Endothelial cell of umbilical vein (primary cell): Measurements from ENCODE around the gene LARGE1. TPM values are rescaled to one million over a fixed set of nuclear protein-coding genes. Genes with fewer than 3 reads are reported as not detected.

ENCODE experiments used
- BruUV-seq: library from RNA; stranded (reverse); fragments of 400-500 nt; replicated peaks from 2 replicates; lab custom pipeline; 2021; lab: Mats Ljungman, UMichigan
- CTCF ChIA-PET: fragments of 300-600, 350-600 bp; sonication (Branson Sonifier 250); formaldehyde crosslinking; loops from one replicate; lab custom pipeline; 2021; ENCODE audit warnings: antibody characterized with exemption, inconsistent platforms; lab: Charles Lee
- POLR2A ChIA-PET: fragments of 300-600, 350-600 bp; sonication (Branson Sonifier 250); formaldehyde crosslinking; loops from one replicate; lab custom pipeline; 2021; ENCODE audit warnings: antibody characterized with exemption, inconsistent platforms; lab: Charles Lee
- DNase-seq: peaks from one replicate; pipeline ENCODE4 v3.0.0-alpha.2; 2011; ENCODE audit warnings: low read depth, low spot score
- FAIRE-seq: peaks from 2 replicates; lab custom pipeline; 2011; peaks lifted over from hg19 to GRCh38; lab: Jason Lieb, UNC
- H2AFZ ChIP-seq: 2 replicates; pipeline ENCODE4 v1.6.0; 2012; ENCODE audit warnings: low read depth, low read length, control low read depth, inconsistent platforms
- H3K27ac ChIP-seq: 2 replicates; pipeline ENCODE4 v1.5.1; 2011; ENCODE audit warnings: low read depth, mild to moderate bottlenecking, control low read depth, low read length, moderate library complexity; ENCODE audit not compliant: insufficient read depth
- H3K27me3 ChIP-seq, 2 experiments: 2 replicates each; pipeline versions ENCODE4 v1.6.0 to v1.6.1; 2011; ENCODE audit warnings: low read length in 2 of 2, mixed read lengths in 1 of 2; ENCODE audit not compliant: control insufficient read depth in 2 of 2, insufficient read depth in 2 of 2
- H3K36me3 ChIP-seq, 2 experiments: 2 replicates in 1 of 2; 3 replicates in 1 of 2; pipeline ENCODE4 v1.5.1; 2011; ENCODE audit warnings: low read length in 2 of 2, mild to moderate bottlenecking in 1 of 2, moderate library complexity in 1 of 2; ENCODE audit not compliant: control insufficient read depth in 2 of 2, insufficient read depth in 2 of 2; ENCODE audit errors: extremely low read depth in 1 of 2
- H3K4me1 ChIP-seq: 3 replicates; pipeline ENCODE4 v1.5.1; 2011; ENCODE audit warnings: mild to moderate bottlenecking, low read length; ENCODE audit not compliant: control insufficient read depth, insufficient read depth; ENCODE audit errors: extremely low read depth
- H3K4me2 ChIP-seq: 2 replicates; pipeline ENCODE4 v1.6.1; 2011; ENCODE audit warnings: low read length, control low read depth, mixed read lengths; ENCODE audit not compliant: insufficient read depth
- H3K4me3 ChIP-seq, 3 experiments: fragments of 200-600 bp in 1 of 3; sonication (generic), shearing (Covaris generic) in 1 of 3; replicated peaks in 1 of 3; 2 replicates each; pipeline ENCODE4 v1.5.1; 2011 to 2016; ENCODE audit warnings: control low read depth in 3 of 3, low read length in 3 of 3, mild to moderate bottlenecking in 2 of 3, inconsistent platforms in 1 of 3, low read depth in 1 of 3, moderate library complexity in 1 of 3; ENCODE audit not compliant: insufficient read depth in 1 of 3
- H3K79me2 ChIP-seq: 2 replicates; pipeline ENCODE4 v1.6.0; 2012; ENCODE audit warnings: low read length, inconsistent platforms; ENCODE audit not compliant: control insufficient read depth, insufficient read depth
- H3K9ac ChIP-seq: replicated peaks from 2 replicates; pipeline ENCODE3; 2011; ENCODE audit warnings: low read length, control low read depth; ENCODE audit not compliant: insufficient read depth; ENCODE audit errors: extremely low read depth
- H3K9me1 ChIP-seq: replicated peaks from 3 replicates; pipeline ENCODE4 v1.6.0; 2011; ENCODE audit warnings: mild to moderate bottlenecking, low read length; ENCODE audit not compliant: control insufficient read depth, insufficient read depth; ENCODE audit errors: extremely low read depth
- H3K9me3 ChIP-seq: replicated peaks from 2 replicates; pipeline ENCODE4 v1.5.1; 2012; ENCODE audit warnings: low read length, inconsistent platforms; ENCODE audit not compliant: control insufficient read depth, insufficient read depth
- H4K20me1 ChIP-seq: replicated peaks from 2 replicates; pipeline ENCODE3; 2011; ENCODE audit warnings: mild to moderate bottlenecking, low read length; ENCODE audit not compliant: control insufficient read depth, insufficient read depth; ENCODE audit errors: extremely low read depth
- EZH2 ChIP-seq: IDR thresholded peaks from 2 replicates; pipeline ENCODE4 v1.6.1; 2012; ENCODE audit warnings: borderline replicate concordance, low read depth, mild to moderate bottlenecking, moderate library complexity, low read length, inconsistent platforms; ENCODE audit not compliant: severe bottlenecking
- FOS ChIP-seq: IDR thresholded peaks from 2 replicates; pipeline ENCODE4 v1.6.1; 2011; ENCODE audit warnings: mild to moderate bottlenecking, low read length, moderate library complexity, borderline replicate concordance; ENCODE audit not compliant: insufficient read depth
- GATA2 ChIP-seq: IDR thresholded peaks from 2 replicates; pipeline ENCODE4 v1.7.0; 2011; ENCODE audit warnings: low read depth, mild to moderate bottlenecking, moderate library complexity, mixed read lengths, low read length; ENCODE audit not compliant: insufficient read length, insufficient read depth
- JUN ChIP-seq: IDR thresholded peaks from 2 replicates; pipeline ENCODE4 v1.6.1; 2011; ENCODE audit warnings: borderline replicate concordance, low read depth; ENCODE audit not compliant: insufficient read length, insufficient read depth
- MYC ChIP-seq: IDR thresholded peaks from one replicate; pipeline ENCODE4 v1.6.1; 2011; ENCODE audit warnings: mild to moderate bottlenecking, low read depth, low read length
- POLR2A ChIP-seq: IDR thresholded peaks from 2 replicates; pipeline ENCODE4 v1.6.1; 2012; ENCODE audit warnings: low read depth, mild to moderate bottlenecking, control low read depth, low read length
- POLR2AphosphoS5 ChIP-seq: IDR thresholded peaks from 2 replicates; pipeline ENCODE4 v1.6.1; 2012; ENCODE audit warnings: low read depth, mild to moderate bottlenecking, control low read depth, low read length, moderate library complexity; ENCODE audit not compliant: insufficient read depth
- dilution Hi-C: fragments of 300-500 bp; cut with MboI; formaldehyde crosslinking; loops from one replicate; pipeline ENCODE4 v1.15.0; 2019; ENCODE audit warnings: low sequenced_read_pairs; ENCODE audit not compliant: extremely low pct_ligation_motif_present
- intact Hi-C: fragments of 100-400 bp; cut with micrococcal nuclease; formaldehyde crosslinking; loops from one replicate; pipeline ENCODE4 v1.10.0; 2022
- polyA plus RNA-seq, 4 experiments: library from polyadenylated mRNA; depleted of rRNA in 3 of 4; stranded (reverse) in 3 of 4; unstranded in 1 of 4; fragments of >200 nt; gene quantifications; 2 replicates each; pipeline versions ENCODE4 v1.2.1 to v1.2.3, GENCODE V29; 2011 to 2012; ENCODE audit warnings: missing spikeins in 1 of 4
- total RNA-seq: library from RNA; stranded (reverse); gene quantifications from 2 replicates; pipeline ENCODE4 v1.2.3, GENCODE V29; 2021
- TF ChIP-seq, protein P1 (sequence below): IDR thresholded peaks from 2 replicates; pipeline ENCODE4 v1.6.1; 2011; ENCODE audit not compliant: insufficient read depth, insufficient read length
- TF ChIP-seq, protein P2 (sequence below), 2 donors: IDR thresholded peaks; 1 replicate in 1 of 2; 2 replicates in 1 of 2; pipeline ENCODE4 v1.5.1; 2011; ENCODE audit warnings: low read length in 2 of 2, mild to moderate bottlenecking in 2 of 2, moderate library complexity in 2 of 2, control low read depth in 1 of 2, inconsistent platforms in 1 of 2, low read depth in 1 of 2; ENCODE audit not compliant: insufficient read depth in 1 of 2; ENCODE audit errors: extremely low read depth in 1 of 2

Gene LARGE1
- total and polyA plus RNA-seq, 2 donors (not counting 3 experiments of a cell fraction or from before 2014, with no cell fraction given), result 0.95 to 4.4 TPM

- no peak overlapping the region for H3K4me3 ChIP-seq
- FAIRE-seq (no peak), DNase-seq (no peak)
- H3K9ac ChIP-seq, result no peak overlapping the region
- H3K4me1 ChIP-seq, result no peaks in the 10 kb centered on the region
- H3K27ac ChIP-seq, result no peak overlapping the region
- peaks cover 4% of the 10 kb centered on the region for H3K9me3 ChIP-seq
- H3K79me2 ChIP-seq, result no peaks in the 10 kb centered on the region
- CTCF ChIA-PET, result no interaction called here
- H3K9me1 ChIP-seq, result no peaks in the 10 kb centered on the region
- H3K27me3 ChIP-seq, result no peaks in the 10 kb centered on the region
- H3K4me2 ChIP-seq, result no peak overlapping the region
- no peaks in the 10 kb centered on the region for H4K20me1 ChIP-seq
- TF ChIP-seq POLR2A, result no peak
- H2AFZ ChIP-seq, result no peak overlapping the region
- BruUV-seq, result no TSS peak
- dilution Hi-C loops (no loop called here), intact Hi-C loops (no loop called here)
- POLR2A ChIA-PET, result no interaction called here
- H3K36me3 ChIP-seq, result no peaks in the 10 kb centered on the region
Measured at GRCh38 chr22:33584152-33584551, 336.1 kb downstream of the LARGE1 start.

DNA sequence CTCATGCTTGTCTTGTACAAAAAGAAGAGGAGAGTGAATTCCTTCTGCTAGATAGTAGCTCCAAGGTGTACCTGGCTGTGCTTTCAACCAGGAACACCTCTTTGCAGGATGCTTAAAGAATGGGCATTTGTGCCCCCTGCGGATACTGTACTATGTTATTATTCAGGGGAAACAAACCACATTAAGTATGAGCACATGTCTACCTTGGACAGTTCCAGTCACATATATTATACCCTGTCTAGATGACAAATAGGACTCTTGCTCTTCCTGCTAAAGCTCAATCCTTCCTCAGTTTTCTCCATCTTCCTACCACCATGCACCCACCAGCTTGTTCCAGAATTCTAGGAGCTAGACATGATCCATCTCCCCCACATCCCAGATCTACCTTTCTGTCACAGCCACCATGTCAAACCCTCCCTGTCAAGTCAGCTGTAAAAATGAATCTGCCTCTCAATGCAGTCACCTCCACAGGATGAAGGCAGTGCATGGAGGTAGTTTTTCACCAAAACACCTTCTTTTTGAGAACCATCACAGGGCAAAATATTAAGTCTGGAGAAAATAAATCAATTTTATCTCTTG lies 337.4 kb downstream of the LARGE1 start:
- no peaks in the 10 kb centered on the region for H3K79me2 ChIP-seq
- no TSS peak for BruUV-seq
- intact Hi-C loops (no loop called here), dilution Hi-C loops (no loop called here)
- FAIRE-seq (no peak), DNase-seq (no peak)
- H3K36me3 ChIP-seq, result no peaks in the 10 kb centered on the region
- no peaks in the 10 kb centered on the region for H3K9me1 ChIP-seq
- H3K27ac ChIP-seq, result no peak overlapping the region
- H3K4me2 ChIP-seq, result no peak overlapping the region
- no peak overlapping the region for H3K4me3 ChIP-seq
- TF ChIP-seq, protein P1, sequence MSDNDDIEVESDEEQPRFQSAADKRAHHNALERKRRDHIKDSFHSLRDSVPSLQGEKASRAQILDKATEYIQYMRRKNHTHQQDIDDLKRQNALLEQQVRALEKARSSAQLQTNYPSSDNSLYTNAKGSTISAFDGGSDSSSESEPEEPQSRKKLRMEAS, result no peak
- TF ChIP-seq GATA2 (no peak), MYC (no peak), EZH2 (no peak), JUN (no peak), POLR2A (no peak), POLR2AphosphoS5 (no peak), FOS (no peak)
- TF ChIP-seq, protein P2, sequence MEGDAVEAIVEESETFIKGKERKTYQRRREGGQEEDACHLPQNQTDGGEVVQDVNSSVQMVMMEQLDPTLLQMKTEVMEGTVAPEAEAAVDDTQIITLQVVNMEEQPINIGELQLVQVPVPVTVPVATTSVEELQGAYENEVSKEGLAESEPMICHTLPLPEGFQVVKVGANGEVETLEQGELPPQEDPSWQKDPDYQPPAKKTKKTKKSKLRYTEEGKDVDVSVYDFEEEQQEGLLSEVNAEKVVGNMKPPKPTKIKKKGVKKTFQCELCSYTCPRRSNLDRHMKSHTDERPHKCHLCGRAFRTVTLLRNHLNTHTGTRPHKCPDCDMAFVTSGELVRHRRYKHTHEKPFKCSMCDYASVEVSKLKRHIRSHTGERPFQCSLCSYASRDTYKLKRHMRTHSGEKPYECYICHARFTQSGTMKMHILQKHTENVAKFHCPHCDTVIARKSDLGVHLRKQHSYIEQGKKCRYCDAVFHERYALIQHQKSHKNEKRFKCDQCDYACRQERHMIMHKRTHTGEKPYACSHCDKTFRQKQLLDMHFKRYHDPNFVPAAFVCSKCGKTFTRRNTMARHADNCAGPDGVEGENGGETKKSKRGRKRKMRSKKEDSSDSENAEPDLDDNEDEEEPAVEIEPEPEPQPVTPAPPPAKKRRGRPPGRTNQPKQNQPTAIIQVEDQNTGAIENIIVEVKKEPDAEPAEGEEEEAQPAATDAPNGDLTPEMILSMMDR (IDR thresholded peaks at IDR 0.05; ENCODE audit: extremely low read depth in 1 of 2, insufficient read depth in 1 of 2, low read depth in 1 of 2, low read length in 2 of 2), result no peak
- ChIA-PET CTCF (no interaction called here), POLR2A (no interaction called here)
- no peak overlapping the region for H2AFZ ChIP-seq
- no peaks in the 10 kb centered on the region for H3K4me1 ChIP-seq
- no peak overlapping the region for H3K9ac ChIP-seq
- no peaks in the 10 kb centered on the region for H3K27me3 ChIP-seq
- H3K9me3 ChIP-seq, result peaks cover 2% of the 10 kb centered on the region
- H4K20me1 ChIP-seq, result no peaks in the 10 kb centered on the region
